Smooth muscle cell of the umbilical artery (primary cell): Measurements from ENCODE around the gene N4BP2L2. TPM values are rescaled to one million over a fixed set of nuclear protein-coding genes. Genes with fewer than 3 reads are reported as not detected.

Source experiments
- total RNA-seq: library from RNA; depleted of rRNA; stranded (reverse); fragments of >200 nt; gene quantifications from 2 replicates; pipeline ENCODE4 v1.2.3, GENCODE V29; 2014

The N4BP2L2 gene
- 119 and 121 TPM in 2 replicates for total RNA-seq

GRCh38 chr13:32538621-32539246 is at the start of gene N4BP2L2:
TSS of gene N4BP2L2 (minus strand) at chr13:32538795. CDS start at chr13:32537027, 1,768 bp downstream.

GRCh38 chr13:32586080-32586900 is 47.7 kb upstream of the N4BP2L2 start, which contains the start of gene PDS5B:
TSS of gene PDS5B (plus strand) at chr13:32586452. CDS start at chr13:32648773, 62,321 bp downstream.

GRCh38 chr13:32427852-32428580 is 110.6 kb downstream of the N4BP2L2 start, which contains the start of gene N4BP2L1:
TSS of gene N4BP2L1 (minus strand) at chr13:32428130. CDS start at chr13:32428082, 48 bp downstream.

Other genes starting within 250 kb of the N4BP2L2 start
- gene ZAR1L, start 223.4 kb downstream of the N4BP2L2 start, total RNA-seq: not detected in 2 replicates
- 2.4 and 6.0 TPM in 2 replicates for gene BRCA2, start 223.3 kb downstream of the N4BP2L2 start, total RNA-seq
- gene N4BP2L1, start 110.7 kb downstream of the N4BP2L2 start, total RNA-seq: 0.46 and 0.59 TPM in 2 replicates
- gene PDS5B, start 47.7 kb upstream of the N4BP2L2 start, total RNA-seq: 29.9 and 30.0 TPM in 2 replicates